ENCODE measurements around the gene DOCK6. TPM values are rescaled to one million over a fixed set of nuclear protein-coding genes. Genes with fewer than 3 reads are reported as not detected.

The DOCK6 gene
- total RNA-seq, 1 donor from 2014 or later, result 35.1 TPM

- intact Hi-C loops (cut with DNase I), result loop anchor here (1.0 to 5.0 kb wide), 2 partner anchors 65 to 166 kb away; no protein-coding TSS in a partner anchor
- peak; percentile 75 for ATAC-seq
- peak; percentile 84 for DNase-seq (ENCODE audit: missing footprints)
Observed at GRCh38 chr19:11203194-11204075, 58.9 kb downstream of the DOCK6 start.

- ATAC-seq (no peak), DNase-seq (ENCODE audit: missing footprints) (peak; percentile 67)
- intact Hi-C loops (cut with DNase I), result loop anchor here (1.0 to 5.0 kb wide), 2 partner anchors 64 to 165 kb away; no protein-coding TSS in a partner anchor
Observed at GRCh38 chr19:11202488-11203193, 59.7 kb downstream of the DOCK6 start.

DNA sequence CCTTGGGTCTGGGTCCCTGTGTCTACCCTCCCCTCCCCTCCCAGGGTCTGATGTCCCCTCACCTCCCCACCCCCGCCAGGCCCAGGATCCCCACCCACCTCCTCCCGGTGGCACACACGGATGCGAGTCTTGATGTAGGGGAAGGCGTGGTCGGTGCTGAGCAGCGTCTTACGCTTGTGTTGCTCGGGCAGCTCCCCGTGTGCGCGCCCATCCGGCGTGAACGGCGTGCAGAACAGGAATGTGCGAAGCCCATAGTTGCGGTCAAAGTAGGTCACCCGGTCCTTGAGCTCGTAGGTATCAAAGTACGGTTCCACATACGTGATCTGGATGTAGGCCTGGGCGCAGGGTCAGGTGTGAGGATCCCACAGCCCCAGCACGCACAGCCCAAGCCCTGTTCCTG lies 60.5 kb downstream of the DOCK6 start:
- intact Hi-C loops (cut with DNase I), result loop anchor here (5.0 kb wide), 1 partner anchor 164 kb away; no protein-coding TSS in a partner anchor
- ATAC-seq, result no peak

GRCh38 chr19:11200931-11201330 lies 61.4 kb downstream of the DOCK6 start:
- peak; percentile 67 for DNase-seq (ENCODE audit: missing footprints)
- intact Hi-C loops (cut with DNase I), result loop anchor here (5.0 kb wide), 1 partner anchor 164 kb away; no protein-coding TSS in a partner anchor

More for the DNA sequence above, 60.5 kb downstream of the DOCK6 start:
- peak; percentile 56 for DNase-seq (ENCODE audit: missing footprints)

GRCh38 chr19:11200015-11200574 lies 62.2 kb downstream of the DOCK6 start:
- intact Hi-C loops (cut with DNase I), result loop anchor here (5.0 kb wide), 1 partner anchor 163 kb away; no protein-coding TSS in a partner anchor

More at GRCh38 chr19:11200931-11201330, 61.4 kb downstream of the DOCK6 start:
- ATAC-seq, result no peak

DNA sequence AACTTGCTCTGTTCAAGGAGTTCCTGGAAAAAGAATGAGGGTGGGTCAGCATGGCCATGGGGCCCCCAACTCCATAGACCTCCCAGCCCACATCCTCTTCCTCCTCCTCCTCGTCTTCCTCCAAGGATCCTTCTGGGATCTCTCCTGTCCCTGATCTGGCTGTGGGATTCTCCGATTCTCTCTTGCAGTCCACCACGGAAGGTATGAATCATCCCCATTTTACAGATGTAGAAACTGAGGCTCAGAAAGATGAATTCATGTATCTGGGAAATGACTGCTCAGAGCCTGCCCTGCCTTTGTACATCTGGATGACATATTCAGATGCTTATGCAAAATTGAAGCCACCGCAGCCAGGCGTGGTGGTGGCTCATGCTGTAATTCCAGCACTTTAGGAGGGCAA lies 62.8 kb downstream of the DOCK6 start:
- ATAC-seq, result no peak
- intact Hi-C loops (cut with DNase I), result no loop called here
- no peak for DNase-seq (ENCODE audit: missing footprints)

More at GRCh38 chr19:11200015-11200574, 62.2 kb downstream of the DOCK6 start:
- DNase-seq (ENCODE audit: missing footprints) (peak; percentile 64), ATAC-seq (no peak)

DNA sequence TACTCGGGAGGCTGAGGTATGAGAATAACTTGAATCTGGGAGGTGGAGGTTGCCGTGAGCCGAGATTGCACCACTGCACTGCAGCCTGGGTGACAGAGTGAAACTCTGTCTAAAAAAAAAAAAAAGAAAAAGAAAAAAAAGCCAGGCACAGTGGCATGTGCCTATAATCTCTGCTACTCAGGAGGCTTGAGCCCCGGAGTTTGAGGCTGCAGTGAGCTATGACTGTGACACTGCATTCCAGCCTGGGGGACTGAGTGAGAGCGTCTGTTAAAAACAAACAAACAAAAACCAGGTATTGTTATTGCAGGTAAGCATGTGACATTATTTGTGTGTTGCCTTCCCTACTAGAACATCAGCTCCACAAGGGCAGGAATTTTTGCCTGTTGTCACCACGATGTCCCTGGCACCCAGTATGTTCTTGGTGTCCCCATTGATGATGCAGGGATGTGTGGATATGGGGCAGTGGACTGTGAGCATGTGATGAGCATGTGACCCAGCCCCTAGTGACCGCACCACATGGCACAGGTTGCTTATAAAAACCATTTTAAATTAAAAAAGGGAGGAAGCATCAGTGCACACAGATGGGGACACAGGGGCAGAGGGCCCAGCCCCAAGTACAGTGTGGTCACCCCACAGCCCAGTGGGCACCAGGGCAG lies 63.4 kb downstream of the DOCK6 start:
- intact Hi-C loops (cut with DNase I), result no loop called here
- no peak for ATAC-seq
- DNase-seq (ENCODE audit: missing footprints), result peak; percentile 60

DNA sequence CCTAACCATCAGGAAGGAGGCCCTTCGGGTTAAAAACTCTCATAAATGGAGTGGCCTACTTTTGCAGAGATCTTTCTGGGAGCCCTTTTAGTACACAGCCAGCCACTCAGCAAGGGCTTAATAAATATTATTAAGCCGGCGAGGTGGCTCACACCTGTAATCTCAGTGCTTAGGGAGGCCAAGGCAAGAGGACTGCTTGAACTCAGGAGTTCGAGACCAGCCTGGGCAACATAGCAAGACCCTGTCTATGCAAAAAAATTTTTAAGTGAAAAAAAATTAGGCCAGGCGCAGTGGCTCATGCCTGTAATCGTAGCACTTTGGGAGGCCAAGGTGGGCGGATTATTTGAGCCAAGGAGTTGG lies 64.2 kb downstream of the DOCK6 start:
- intact Hi-C loops (cut with DNase I), result no loop called here
- no peak for ATAC-seq
- DNase-seq (ENCODE audit: missing footprints), result peak; percentile 26

- peak; percentile 91 for DNase-seq (ENCODE audit: missing footprints)
- intact Hi-C loops (cut with DNase I), result loop anchor here (1.0 kb wide), 1 partner anchor 54 kb away; no protein-coding TSS in a partner anchor
Observed at GRCh38 chr19:11197291-11198174, 64.8 kb downstream of the DOCK6 start, which contains the start of gene KANK2. Gene KANK2 (minus strand): TSS chr19:11197545. CDS start chr19:11194511, 3,034 bp downstream.

GRCh38 chr19:11196406-11197287 lies 65.7 kb downstream of the DOCK6 start:
- ATAC-seq (peak; percentile 48), DNase-seq (ENCODE audit: missing footprints) (peak; percentile 71)
- intact Hi-C loops (cut with DNase I), result loop anchor here (1.0 kb wide), 1 partner anchor 53 kb away; no protein-coding TSS in a partner anchor

More at GRCh38 chr19:11197291-11198174, 64.8 kb downstream of the DOCK6 start, which contains the start of gene KANK2:
- peak; percentile 89 for ATAC-seq

GRCh38 chr19:11195681-11196080 lies 66.6 kb downstream of the DOCK6 start:
- ATAC-seq (no peak), DNase-seq (ENCODE audit: missing footprints) (peak; percentile 0)
- intact Hi-C loops (cut with DNase I), result no loop called here

- DNase-seq (ENCODE audit: missing footprints), result no peak
- intact Hi-C loops (cut with DNase I), result no loop called here
- no peak for ATAC-seq
Observed at GRCh38 chr19:11194656-11195558, 67.4 kb downstream of the DOCK6 start.

DNA sequence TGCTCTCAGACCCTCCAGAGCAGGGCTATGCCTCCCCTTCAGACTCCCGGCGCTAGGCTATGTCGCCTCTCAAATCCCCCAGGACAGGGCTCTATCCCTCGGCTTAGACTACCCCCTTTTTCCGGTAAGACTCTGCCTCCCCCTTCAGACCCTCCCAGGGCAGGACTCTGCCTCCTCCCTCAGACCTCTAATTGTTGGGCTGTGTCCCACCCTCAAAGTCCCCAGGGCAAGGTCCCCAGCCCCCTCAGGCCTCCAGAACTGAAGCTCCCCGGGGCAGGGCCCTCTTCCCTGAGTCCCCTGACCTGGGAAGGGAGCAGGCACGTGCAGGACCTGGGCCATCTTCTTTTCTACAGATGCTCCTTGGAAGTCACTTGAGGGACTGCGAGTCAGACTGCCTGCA lies 68.2 kb downstream of the DOCK6 start:
- intact Hi-C loops (cut with DNase I), result no loop called here

GRCh38 chr19:11192957-11193939 lies 69.1 kb downstream of the DOCK6 start:
- ATAC-seq, result no peak
- intact Hi-C loops (cut with DNase I), result no loop called here
- DNase-seq (ENCODE audit: missing footprints), result no peak

More for the DNA sequence above, 68.2 kb downstream of the DOCK6 start:
- DNase-seq (ENCODE audit: missing footprints) (no peak), ATAC-seq (no peak)
